ENCODE data around the gene PRMT3. TPM values are rescaled to one million over a fixed set of nuclear protein-coding genes. Genes with fewer than 3 reads are reported as not detected.
A peak's percentile ranks its signal among the peaks of the same experiment; 100 is the strongest.

Gene PRMT3
- total and polyA plus RNA-seq, 2 donors (not counting 1 experiment from before 2014, with no cell fraction given): 6.0 to 18.3 TPM

GRCh38 chr11:20360650-20361049 is 26.9 kb upstream of the PRMT3 start:
- POLR2A ChIA-PET: no interaction called here
- H3K27ac ChIP-seq (ENCODE audit: low read length in 2 of 2): peak overlapping the region; percentile 63 to 65

More at GRCh38 chr11:20360650-20361049, 26.9 kb upstream of the PRMT3 start:
- DNase-seq: peak; percentile 76
- Histone ChIP-seq H2AFZ (ENCODE audit: insufficient read depth, low read depth, low read length, poor library complexity, severe bottlenecking) (peak overlapping the region; percentile 92), H3K4me2 (replicated peaks; ENCODE audit: low read depth, low read length, poor library complexity, severe bottlenecking) (peak overlapping the region; percentile 69), H4K20me1 (ENCODE audit: control insufficient read depth, insufficient read depth, low read length, poor library complexity, severe bottlenecking) (no peaks in the 10 kb centered on the region), H3K9ac (ENCODE audit: low read length) (peak overlapping the region; percentile 55), H3K36me3 (replicated peaks in 1 of 2; ENCODE audit: control extremely low read depth in 1 of 2, control insufficient read depth in 1 of 2, extremely low read depth in 1 of 2, insufficient read depth in 2 of 2, low read length in 1 of 2) (no peaks in the 10 kb centered on the region), H3K27me3 (replicated peaks in 1 of 4; ENCODE audit: control extremely low read depth in 1 of 4, control insufficient read depth in 3 of 4, insufficient read depth in 4 of 4, low read length in 3 of 4) (no peaks in the 10 kb centered on the region), H3K79me2 (ENCODE audit: control insufficient read depth, insufficient read depth, low read length) (peaks cover 11% of the 10 kb centered on the region), H3K4me1 (ENCODE audit: control insufficient read depth in 2 of 2, insufficient read depth in 2 of 2, low read length in 2 of 2) (peaks cover 22 to 31% of the 10 kb centered on the region in 2 donors), H3K9me3 (ENCODE audit: control extremely low read depth in 1 of 3, control insufficient read depth in 2 of 3, insufficient read depth in 1 of 3, low read length in 2 of 3) (no peaks in the 10 kb centered on the region), H3K4me3 (ENCODE audit: control extremely low read depth in 1 of 5, extremely low read depth in 1 of 5, insufficient read depth in 1 of 5, low read depth in 2 of 5, low read length in 4 of 5) (peak overlapping the region in 4 of 5 experiments; percentile 15 to 45 (median 20))
- intact Hi-C loops (cut with micrococcal nuclease): loop anchor here (5.0 to 10.0 kb wide), 2 partner anchors 1728 to 1966 kb away; partner anchors contain the start of genes LDHA and SPTY2D1
- Mint-ChIP-seq H3K4me1 (peaks cover 37% of the 10 kb centered on the region), H3K27me3 (no peaks in the 10 kb centered on the region), H3K27ac (peak overlapping the region; percentile 86), H3K9me3 (ENCODE audit: insufficient read depth) (no peaks in the 10 kb centered on the region), H3K4me3 (peak overlapping the region; percentile 82)
- TF ChIP-seq EZH2 (IDR thresholded peaks at IDR 0.05; ENCODE audit: borderline replicate concordance, insufficient read depth, low read depth, low read length, poor library complexity, severe bottlenecking) (no peak), CTCF (IDR thresholded peaks at IDR 0.05) (no peak)
- peak; percentile 46 for ATAC-seq (ENCODE audit: low read depth)
- WGBS (ENCODE audit: insufficient coverage): 100% methylated on average over 2 of the region's 7 CpGs
- CTCF ChIA-PET: interaction anchor here (0.8 to 2.4 kb wide), 3 partner anchors 26 to 232 kb away, joined by 3 to 6 read pairs (median 4); no protein-coding TSS in a partner anchor
